GM12878 (cell line): ENCODE data around the gene STK16. TPM values are rescaled to one million over a fixed set of nuclear protein-coding genes. Genes with fewer than 3 reads are reported as not detected.

ENCODE experiments used
- ATAC-seq: fragments of 200-7000 bp; cut with Tn5 transposase; 3 replicates; pipeline ENCODE4 v1.9.1; 2020; ENCODE audit warnings: mild to moderate bottlenecking, moderate library complexity
- BruUV-seq: library from RNA; stranded (reverse); fragments of 400-500 nt; replicated peaks from 2 replicates; lab custom pipeline; 2021; lab: Mats Ljungman, UMichigan
- CTCF ChIA-PET: fragments of 300-600 bp; sonication (Branson Sonifier 250); formaldehyde crosslinking; extraction: SDS; loops from one replicate; lab custom pipeline; 2021; ENCODE audit warnings: inconsistent platforms; lab: Yijun Ruan, JAX
- POLR2A ChIA-PET: fragments of 350-600 bp; formaldehyde crosslinking; extraction: SDS; loops from one replicate; lab custom pipeline; 2021; ENCODE audit warnings: inconsistent platforms; lab: Charles Lee
- RAD21 ChIA-PET: fragments of 300-600 bp; sonication (Branson Sonifier 250); formaldehyde crosslinking; loops from one replicate; lab custom pipeline; 2023; ENCODE audit warnings: antibody characterized with exemption; ENCODE audit not compliant: unreplicated experiment; lab: Charles Lee
- SMC1A ChIA-PET: fragments of 300-600 bp; sonication (Branson Sonifier 250); formaldehyde crosslinking; loops from one replicate; lab custom pipeline; 2023; ENCODE audit not compliant: unreplicated experiment, uncharacterized antibody; lab: Charles Lee
- DNase-seq: peaks from one replicate; pipeline ENCODE4 v3.0.0-alpha.2; 2011; ENCODE audit warnings: low read depth, low spot score
- FAIRE-seq: peaks from 3 replicates; lab custom pipeline; 2011; peaks lifted over from hg19 to GRCh38; lab: Jason Lieb, UNC
- H2AFZ ChIP-seq: 2 replicates; pipeline ENCODE4 v1.6.0; 2011; ENCODE audit warnings: low read depth, low read length, control low read depth; ENCODE audit not compliant: control insufficient read depth
- H3K27ac ChIP-seq: 2 replicates; pipeline ENCODE4 v1.5.1; 2011; ENCODE audit warnings: control low read depth; ENCODE audit not compliant: control insufficient read depth, insufficient read depth
- H3K27me3 ChIP-seq, 2 experiments: replicated peaks in 1 of 2; 2 replicates each; pipeline versions ENCODE4 v1.6.0 to v1.6.1; 2011; ENCODE audit warnings: low read length in 1 of 2; ENCODE audit not compliant: control insufficient read depth in 2 of 2, insufficient read depth in 2 of 2
- H3K36me3 ChIP-seq, 2 experiments: 2 replicates each; pipeline ENCODE4 v1.5.1; 2011; ENCODE audit warnings: low read length in 1 of 2; ENCODE audit not compliant: control insufficient read depth in 2 of 2, insufficient read depth in 2 of 2
- H3K4me1 ChIP-seq: 2 replicates; pipeline ENCODE4 v1.6.1; 2011; ENCODE audit warnings: mild to moderate bottlenecking, low read length, moderate library complexity, mixed read lengths; ENCODE audit not compliant: control insufficient read depth, insufficient read depth
- H3K4me2 ChIP-seq: 2 replicates; pipeline ENCODE4 v1.6.0; 2011; ENCODE audit warnings: control low read depth; ENCODE audit not compliant: control insufficient read depth, insufficient read depth
- H3K4me3 ChIP-seq: fragments of 200-600 bp; sonication (generic); 2 replicates; pipeline ENCODE4 v1.5.1; 2016
- H3K79me2 ChIP-seq: 2 replicates; pipeline ENCODE4 v1.6.0; 2011; ENCODE audit warnings: low read length; ENCODE audit not compliant: control insufficient read depth, insufficient read depth
- H3K9ac ChIP-seq: 2 replicates; pipeline ENCODE4 v1.8.0; 2011; ENCODE audit warnings: low read length, control low read depth, mixed read lengths; ENCODE audit not compliant: control insufficient read depth, insufficient read depth
- H3K9me3 ChIP-seq: replicated peaks from 3 replicates; pipeline ENCODE4 v1.5.1; 2011; ENCODE audit warnings: mild to moderate bottlenecking, low read length; ENCODE audit not compliant: control insufficient read depth, insufficient read depth
- H4K20me1 ChIP-seq: 2 replicates; pipeline ENCODE4 v1.6.0; 2011; ENCODE audit not compliant: control insufficient read depth, insufficient read depth
- BRCA1 ChIP-seq: IDR thresholded peaks from 2 replicates; pipeline ENCODE4 v1.6.1; 2011; ENCODE audit warnings: low read depth, low read length, improper control_type of control experiment
- IKZF1 ChIP-seq: fragments of 450-650 bp; conservative IDR thresholded peaks from 2 replicates; pipeline ENCODE4 v1.6.1; 2017; ENCODE audit warnings: antibody characterized with exemption, mild to moderate bottlenecking
- KLF5 ChIP-seq: fragments of 450-650 bp; IDR thresholded peaks from 2 replicates; pipeline ENCODE4 v1.6.1; 2014; ENCODE audit warnings: mild to moderate bottlenecking; ENCODE audit not compliant: partially characterized antibody
- MTA2 ChIP-seq: fragments of 450-650 bp; IDR thresholded peaks from 2 replicates; pipeline ENCODE4 v1.6.1; 2016; ENCODE audit warnings: low read depth, mild to moderate bottlenecking, moderate library complexity
- NFYB ChIP-seq: IDR thresholded peaks from 2 replicates; pipeline ENCODE4 v1.6.1; 2011; ENCODE audit warnings: low read depth, mild to moderate bottlenecking, low read length, improper control_type of control experiment, moderate library complexity; ENCODE audit not compliant: insufficient read depth
- RFX5 ChIP-seq: IDR thresholded peaks from 2 replicates; pipeline ENCODE4 v1.6.1; 2011; ENCODE audit warnings: low read depth, low read length, improper control_type of control experiment
- TCF12 ChIP-seq: IDR thresholded peaks from 2 replicates; pipeline ENCODE4 v1.6.1; 2011; ENCODE audit warnings: low read depth, mild to moderate bottlenecking, low read length
- ZNF274 ChIP-seq: IDR thresholded peaks from one replicate; pipeline ENCODE4 v1.8.0; 2011; ENCODE audit not compliant: insufficient read length, insufficient read depth
- WGBS: methylation state at CpG from one replicate; pipeline ENCODE4 v1.1.6; 2016; ENCODE audit warnings: low lambda C conversion rate; ENCODE audit not compliant: insufficient replicate concordance, insufficient coverage; ENCODE audit errors: missing lambda C conversion rate; 5-methylcytosine and 5-hydroxymethylcytosine counted together
- in situ Hi-C: fragments of 300-500 bp; cut with MboI; formaldehyde crosslinking; loops from 9 replicates; pipeline ENCODE4 v1.14.3; 2018; ENCODE audit warnings: mixed read lengths
- intact Hi-C: fragments of 100-400 bp; cut with micrococcal nuclease; formaldehyde crosslinking; loops from one replicate; pipeline ENCODE4 v1.14.2; 2022; ENCODE audit not compliant: unreplicated experiment
- polyA plus RNA-seq, 11 experiments: library from polyadenylated mRNA; depleted of rRNA in 4 of 11; unstranded in 6 of 11; stranded (reverse) in 5 of 11; fragments of >200 nt; fragmentation: Nextera tagmentation in 4 of 11; fragmentation: Illumina TruSeq in 1 of 11; extraction: Ambion mirVana in 4 of 11; extraction: Trizol in 1 of 11; gene quantifications; 1 replicate in 1 of 11; 2 replicates in 10 of 11; pipeline versions ENCODE4 v1.2.1 to v1.2.3, GENCODE V29; 2011 to 2016; ENCODE audit warnings: inconsistent platforms in 2 of 11, missing spikeins in 2 of 11, low read depth in 1 of 11
- total RNA-seq, 4 experiments: library from RNA; depleted of rRNA in 3 of 4; stranded (reverse); fragments of >200 nt in 3 of 4; fragmentation: Illumina TruSeq in 1 of 4; extraction: Trizol in 1 of 4; gene quantifications; 2 replicates each; pipeline versions ENCODE4 v1.2.1 to v1.2.3, GENCODE V29; 2013 to 2021
- TF ChIP-seq, protein P1 (sequence below): fragments of 450-650 bp; IDR thresholded peaks from 2 replicates; pipeline ENCODE4 v1.6.1; 2017; ENCODE audit warnings: mild to moderate bottlenecking, low read depth, inconsistent platforms; ENCODE audit not compliant: poor library complexity, severe bottlenecking
- TF ChIP-seq, protein P2 (sequence below): fragments of 150-350 bp; IDR thresholded peaks from 2 replicates; pipeline ENCODE4 v1.6.1; 2016; ENCODE audit warnings: low read depth, low read length
- TF ChIP-seq, protein P3 (sequence below): fragments of 450-650 bp; IDR thresholded peaks from 2 replicates; pipeline ENCODE4 v1.6.1; 2014; ENCODE audit warnings: mild to moderate bottlenecking

Gene STK16
- total and polyA plus RNA-seq, 10 of the 15 experiments (the other 5 are each of a cell fraction or from before 2014, with no cell fraction given) = 4.3 to 50.1 (median 17.9) TPM

DNA sequence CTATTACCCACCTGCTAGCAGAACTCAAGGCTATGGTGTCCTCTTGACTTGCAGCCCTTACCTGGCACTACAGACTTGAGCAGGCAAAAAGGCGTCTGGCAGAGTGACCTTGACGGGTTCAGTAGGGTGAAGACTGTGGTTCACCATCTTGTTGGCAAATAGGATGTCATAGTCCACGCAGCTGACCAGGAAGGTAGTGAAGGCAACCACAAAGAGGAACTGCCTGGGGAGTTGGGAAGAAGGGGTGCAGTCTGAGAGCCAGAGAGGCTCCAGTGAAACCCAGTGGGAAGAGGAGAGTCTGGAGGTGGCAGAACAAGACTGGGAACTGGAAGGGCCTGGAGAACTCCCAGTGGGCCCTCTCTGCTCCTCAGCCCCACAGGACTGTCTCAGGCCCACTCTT is 19.9 kb upstream of the STK16 start:
- no peaks in the 10 kb centered on the region for H3K9me3 ChIP-seq
- no peak overlapping the region for H3K9ac ChIP-seq
- peaks cover 15% of the 10 kb centered on the region for H3K4me1 ChIP-seq
- no peak overlapping the region for H3K4me2 ChIP-seq
- ChIA-PET POLR2A (no interaction called here), CTCF (interaction anchor here (0.6 kb wide), 1 partner anchor 13 kb away, joined by 3 read pairs; no protein-coding TSS in a partner anchor), RAD21 (no interaction called here), SMC1A (no interaction called here)
- no peaks in the 10 kb centered on the region for H3K27me3 ChIP-seq
- no peak overlapping the region for H3K27ac ChIP-seq
- no peak for TF ChIP-seq BRCA1
- TF ChIP-seq, protein P1, sequence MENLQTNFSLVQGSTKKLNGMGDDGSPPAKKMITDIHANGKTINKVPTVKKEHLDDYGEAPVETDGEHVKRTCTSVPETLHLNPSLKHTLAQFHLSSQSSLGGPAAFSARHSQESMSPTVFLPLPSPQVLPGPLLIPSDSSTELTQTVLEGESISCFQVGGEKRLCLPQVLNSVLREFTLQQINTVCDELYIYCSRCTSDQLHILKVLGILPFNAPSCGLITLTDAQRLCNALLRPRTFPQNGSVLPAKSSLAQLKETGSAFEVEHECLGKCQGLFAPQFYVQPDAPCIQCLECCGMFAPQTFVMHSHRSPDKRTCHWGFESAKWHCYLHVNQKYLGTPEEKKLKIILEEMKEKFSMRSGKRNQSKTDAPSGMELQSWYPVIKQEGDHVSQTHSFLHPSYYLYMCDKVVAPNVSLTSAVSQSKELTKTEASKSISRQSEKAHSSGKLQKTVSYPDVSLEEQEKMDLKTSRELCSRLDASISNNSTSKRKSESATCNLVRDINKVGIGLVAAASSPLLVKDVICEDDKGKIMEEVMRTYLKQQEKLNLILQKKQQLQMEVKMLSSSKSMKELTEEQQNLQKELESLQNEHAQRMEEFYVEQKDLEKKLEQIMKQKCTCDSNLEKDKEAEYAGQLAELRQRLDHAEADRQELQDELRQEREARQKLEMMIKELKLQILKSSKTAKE = no peak
- TF ChIP-seq, protein P2, sequence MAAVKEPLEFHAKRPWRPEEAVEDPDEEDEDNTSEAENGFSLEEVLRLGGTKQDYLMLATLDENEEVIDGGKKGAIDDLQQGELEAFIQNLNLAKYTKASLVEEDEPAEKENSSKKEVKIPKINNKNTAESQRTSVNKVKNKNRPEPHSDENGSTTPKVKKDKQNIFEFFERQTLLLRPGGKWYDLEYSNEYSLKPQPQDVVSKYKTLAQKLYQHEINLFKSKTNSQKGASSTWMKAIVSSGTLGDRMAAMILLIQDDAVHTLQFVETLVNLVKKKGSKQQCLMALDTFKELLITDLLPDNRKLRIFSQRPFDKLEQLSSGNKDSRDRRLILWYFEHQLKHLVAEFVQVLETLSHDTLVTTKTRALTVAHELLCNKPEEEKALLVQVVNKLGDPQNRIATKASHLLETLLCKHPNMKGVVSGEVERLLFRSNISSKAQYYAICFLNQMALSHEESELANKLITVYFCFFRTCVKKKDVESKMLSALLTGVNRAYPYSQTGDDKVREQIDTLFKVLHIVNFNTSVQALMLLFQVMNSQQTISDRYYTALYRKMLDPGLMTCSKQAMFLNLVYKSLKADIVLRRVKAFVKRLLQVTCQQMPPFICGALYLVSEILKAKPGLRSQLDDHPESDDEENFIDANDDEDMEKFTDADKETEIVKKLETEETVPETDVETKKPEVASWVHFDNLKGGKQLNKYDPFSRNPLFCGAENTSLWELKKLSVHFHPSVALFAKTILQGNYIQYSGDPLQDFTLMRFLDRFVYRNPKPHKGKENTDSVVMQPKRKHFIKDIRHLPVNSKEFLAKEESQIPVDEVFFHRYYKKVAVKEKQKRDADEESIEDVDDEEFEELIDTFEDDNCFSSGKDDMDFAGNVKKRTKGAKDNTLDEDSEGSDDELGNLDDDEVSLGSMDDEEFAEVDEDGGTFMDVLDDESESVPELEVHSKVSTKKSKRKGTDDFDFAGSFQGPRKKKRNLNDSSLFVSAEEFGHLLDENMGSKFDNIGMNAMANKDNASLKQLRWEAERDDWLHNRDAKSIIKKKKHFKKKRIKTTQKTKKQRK = no peak
- no peak for TF ChIP-seq KLF5
- TF ChIP-seq TCF12 = no peak
- TF ChIP-seq MTA2 = no peak
- TF ChIP-seq IKZF1 = no peak
- no peak for TF ChIP-seq ZNF274
- TF ChIP-seq, protein P3, sequence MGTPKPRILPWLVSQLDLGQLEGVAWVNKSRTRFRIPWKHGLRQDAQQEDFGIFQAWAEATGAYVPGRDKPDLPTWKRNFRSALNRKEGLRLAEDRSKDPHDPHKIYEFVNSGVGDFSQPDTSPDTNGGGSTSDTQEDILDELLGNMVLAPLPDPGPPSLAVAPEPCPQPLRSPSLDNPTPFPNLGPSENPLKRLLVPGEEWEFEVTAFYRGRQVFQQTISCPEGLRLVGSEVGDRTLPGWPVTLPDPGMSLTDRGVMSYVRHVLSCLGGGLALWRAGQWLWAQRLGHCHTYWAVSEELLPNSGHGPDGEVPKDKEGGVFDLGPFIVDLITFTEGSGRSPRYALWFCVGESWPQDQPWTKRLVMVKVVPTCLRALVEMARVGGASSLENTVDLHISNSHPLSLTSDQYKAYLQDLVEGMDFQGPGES = no peak
- no peak for TF ChIP-seq NFYB
- TF ChIP-seq RFX5 = no peak
- ATAC-seq = no peak
- intact Hi-C loops (no loop called here), in situ Hi-C loops (no loop called here)
- H3K36me3 ChIP-seq = peaks cover 13 to 23% of the 10 kb centered on the region in 2 experiments
- FAIRE-seq = no peak
- no peak overlapping the region for H2AFZ ChIP-seq
- no TSS peak for BruUV-seq
- H3K79me2 ChIP-seq = peaks cover 25% of the 10 kb centered on the region
- DNase-seq = no peak
- WGBS = 52% methylated on average over 3 of the region's 3 CpGs
- no peak overlapping the region for H3K4me3 ChIP-seq
- H4K20me1 ChIP-seq = no peaks in the 10 kb centered on the region
